GM12891 (cell line): Measurements from ENCODE around the gene KCTD4.

Experiments used
- POLR2A ChIP-seq: IDR thresholded peaks from 2 replicates; pipeline ENCODE4 v1.6.1; 2011; ENCODE audit warnings: low read depth, low read length, control low read depth
- POLR2AphosphoS5 ChIP-seq: IDR thresholded peaks from 2 replicates; pipeline ENCODE4 v1.6.1; 2011; ENCODE audit warnings: low read depth, low read length, control low read depth
- TAF1 ChIP-seq: IDR thresholded peaks from 2 replicates; pipeline ENCODE4 v1.6.1; 2011; ENCODE audit warnings: low read depth, low read length, control low read depth

DNA sequence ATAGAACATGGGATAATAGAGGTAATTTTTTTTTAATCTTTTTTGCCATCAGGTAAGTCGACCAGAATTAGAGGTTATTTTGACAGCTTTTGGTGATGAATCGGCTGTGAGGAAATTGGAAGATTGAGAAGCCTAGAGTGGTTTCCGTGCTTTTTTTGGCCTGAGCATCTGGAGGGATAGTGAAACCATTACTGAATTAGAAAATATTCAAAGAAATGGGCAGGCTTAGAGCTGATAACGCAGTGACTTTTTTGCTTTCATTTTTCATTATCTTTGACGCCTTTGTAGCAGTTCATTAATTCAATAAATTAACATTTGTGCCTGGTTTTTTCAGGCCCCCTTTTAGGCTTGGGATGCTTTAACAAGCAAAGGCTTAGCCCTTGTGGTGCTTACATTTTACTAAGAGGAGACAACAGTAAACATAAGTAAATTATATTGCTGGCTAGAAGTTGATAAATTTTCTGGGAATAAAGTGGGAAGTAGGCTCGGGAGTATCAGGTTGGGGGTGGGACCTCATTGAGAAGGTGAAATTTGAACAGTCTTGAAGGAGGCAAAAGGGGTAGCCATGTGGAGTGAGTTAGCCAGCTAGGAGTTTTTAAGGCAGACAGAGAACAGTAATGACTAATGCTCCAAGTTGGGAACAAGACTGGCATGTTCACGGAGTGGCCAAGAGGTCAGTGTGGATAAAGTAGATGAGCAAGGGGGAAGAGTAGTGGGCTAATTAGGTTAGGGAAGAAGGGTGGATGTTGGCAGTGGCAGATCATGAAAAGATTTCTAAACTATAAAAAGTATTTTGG is 44.1 kb downstream of the KCTD4 start:
- TF ChIP-seq POLR2A = no peak
- no peak for TF ChIP-seq TAF1
- no peak for TF ChIP-seq POLR2AphosphoS5
